GM19351 (cell line): ENCODE measurements around the gene GPALPP1.
"Not testable (repeated sequence)": the region's sequence is repeated elsewhere in the genome, so short reads cannot be mapped to it uniquely, and the experiment has no call there.

Experiments
- ATAC-seq: cut with Tn5 transposase; IDR thresholded peaks from one replicate; pipeline ENCODE4 v1.9.1; 2021; ENCODE audit warnings: mild to moderate bottlenecking, moderate library complexity; ENCODE audit not compliant: unreplicated experiment

GPALPP1 gene

GRCh38 chr13:45004096-45004495 lies 14.8 kb downstream of the GPALPP1 start:
- no peak for ATAC-seq

GRCh38 chr13:45007225-45007624 lies 17.9 kb downstream of the GPALPP1 start:
- ATAC-seq = no peak

GRCh38 chr13:45007823-45008222 lies 18.5 kb downstream of the GPALPP1 start:
- ATAC-seq = no peak

- no peak for ATAC-seq
Measured at GRCh38 chr13:45011198-45011597, 21.9 kb downstream of the GPALPP1 start.

GRCh38 chr13:45015300-45015699 lies 26.0 kb downstream of the GPALPP1 start:
- ATAC-seq = no peak

- no peak for ATAC-seq
Measured at GRCh38 chr13:45016792-45017425, 27.6 kb downstream of the GPALPP1 start.

GRCh38 chr13:45019981-45020380 lies 30.6 kb downstream of the GPALPP1 start:
- ATAC-seq = not testable (repeated sequence)

GRCh38 chr13:45021250-45021649 lies 31.9 kb downstream of the GPALPP1 start:
- ATAC-seq = no peak

GRCh38 chr13:45024847-45025246 lies 35.5 kb downstream of the GPALPP1 start:
- ATAC-seq = no peak

GRCh38 chr13:45034342-45034741 lies 45.0 kb downstream of the GPALPP1 start:
- ATAC-seq = no peak

GRCh38 chr13:45036206-45036605 lies 46.9 kb downstream of the GPALPP1 start:
- no peak for ATAC-seq

- no peak for ATAC-seq
Measured at GRCh38 chr13:45040173-45040572, 50.8 kb downstream of the GPALPP1 start.

- ATAC-seq = no peak
Measured at GRCh38 chr13:45040622-45041021, 51.3 kb downstream of the GPALPP1 start.

GRCh38 chr13:45042539-45042938 lies 53.2 kb downstream of the GPALPP1 start:
- no peak for ATAC-seq

- no peak for ATAC-seq
Measured at GRCh38 chr13:45046445-45046844, 57.1 kb downstream of the GPALPP1 start.

GRCh38 chr13:45047394-45048310 lies 58.3 kb downstream of the GPALPP1 start:
- ATAC-seq = peak; percentile 82

- no peak for ATAC-seq
Measured at GRCh38 chr13:45048890-45049407, 59.6 kb downstream of the GPALPP1 start.

GRCh38 chr13:45049478-45049877 lies 60.1 kb downstream of the GPALPP1 start:
- no peak for ATAC-seq

GRCh38 chr13:45051315-45051714 lies 62.0 kb downstream of the GPALPP1 start:
- ATAC-seq = no peak

GRCh38 chr13:45055198-45055901 lies 66.0 kb downstream of the GPALPP1 start:
- ATAC-seq = peak; percentile 91

- ATAC-seq = no peak
Measured at GRCh38 chr13:45055902-45056648, 66.7 kb downstream of the GPALPP1 start.
